DND-41 (cell line): ENCODE results near the gene CEP95.

Experiments
- EZH2 ChIP-seq: IDR thresholded peaks from 3 replicates; pipeline ENCODE4 v1.6.1; 2012; ENCODE audit warnings: borderline replicate concordance, low read depth, mild to moderate bottlenecking, moderate library complexity, low read length, inconsistent platforms; ENCODE audit not compliant: severe bottlenecking
- TF ChIP-seq, protein P1 (sequence below): IDR thresholded peaks from 2 replicates; pipeline ENCODE4 v1.5.1; 2012; ENCODE audit warnings: borderline replicate concordance, low read length, moderate library complexity, mild to moderate bottlenecking; ENCODE audit not compliant: poor library complexity, severe bottlenecking; ENCODE audit errors: extremely low read depth

DNA sequence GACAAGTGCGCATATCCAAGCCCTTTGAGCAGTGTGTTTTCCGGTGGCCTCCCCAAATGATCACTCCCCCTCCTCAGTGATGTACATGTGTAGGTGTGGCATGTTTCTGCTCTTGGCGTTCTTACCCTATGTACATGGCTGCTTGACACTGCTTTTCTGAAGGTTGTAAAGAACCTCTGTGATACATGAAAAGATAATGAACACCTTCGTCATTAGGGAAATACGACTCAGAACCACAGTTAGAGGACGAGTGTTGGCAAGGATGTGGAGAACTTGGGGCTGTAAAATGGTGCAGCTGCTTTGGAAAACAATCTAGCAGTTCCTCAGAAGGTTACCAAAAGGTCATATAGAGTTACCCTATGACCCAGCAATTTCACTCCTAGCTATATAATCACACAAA is 28.6 kb downstream of the CEP95 start:
- TF ChIP-seq, protein P1, sequence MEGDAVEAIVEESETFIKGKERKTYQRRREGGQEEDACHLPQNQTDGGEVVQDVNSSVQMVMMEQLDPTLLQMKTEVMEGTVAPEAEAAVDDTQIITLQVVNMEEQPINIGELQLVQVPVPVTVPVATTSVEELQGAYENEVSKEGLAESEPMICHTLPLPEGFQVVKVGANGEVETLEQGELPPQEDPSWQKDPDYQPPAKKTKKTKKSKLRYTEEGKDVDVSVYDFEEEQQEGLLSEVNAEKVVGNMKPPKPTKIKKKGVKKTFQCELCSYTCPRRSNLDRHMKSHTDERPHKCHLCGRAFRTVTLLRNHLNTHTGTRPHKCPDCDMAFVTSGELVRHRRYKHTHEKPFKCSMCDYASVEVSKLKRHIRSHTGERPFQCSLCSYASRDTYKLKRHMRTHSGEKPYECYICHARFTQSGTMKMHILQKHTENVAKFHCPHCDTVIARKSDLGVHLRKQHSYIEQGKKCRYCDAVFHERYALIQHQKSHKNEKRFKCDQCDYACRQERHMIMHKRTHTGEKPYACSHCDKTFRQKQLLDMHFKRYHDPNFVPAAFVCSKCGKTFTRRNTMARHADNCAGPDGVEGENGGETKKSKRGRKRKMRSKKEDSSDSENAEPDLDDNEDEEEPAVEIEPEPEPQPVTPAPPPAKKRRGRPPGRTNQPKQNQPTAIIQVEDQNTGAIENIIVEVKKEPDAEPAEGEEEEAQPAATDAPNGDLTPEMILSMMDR: no peak
- no peak for TF ChIP-seq EZH2
